Gastrocnemius medialis (tissue), 4 donors: Measurements from ENCODE around the gene IFNA1.

Source experiments
- POLR2A ChIP-seq, 2 donors: fragments of 450-650 bp; IDR thresholded peaks; one replicate each; pipeline ENCODE4 v1.6.1; 2017; ENCODE audit warnings: antibody characterized with exemption in 2 of 2, mild to moderate bottlenecking in 2 of 2, moderate library complexity in 2 of 2
- TF ChIP-seq, protein P1 (sequence below), 5 experiments: fragments of 450-650 bp in 3 of 5; fragments of 200-600 bp in 2 of 5; sonication (generic) in 2 of 5; IDR thresholded peaks in 4 of 5; conservative IDR thresholded peaks in 1 of 5; 1 replicate in 4 of 5; 2 replicates in 1 of 5; pipeline ENCODE4 v1.5.1; 2016 to 2019; ENCODE audit warnings: antibody characterized with exemption in 5 of 5, mild to moderate bottlenecking in 3 of 5, moderate library complexity in 3 of 5

GRCh38 chr9:21443849-21444625 lies 3.8 kb downstream of the IFNA1 start:
- TF ChIP-seq, protein P1, sequence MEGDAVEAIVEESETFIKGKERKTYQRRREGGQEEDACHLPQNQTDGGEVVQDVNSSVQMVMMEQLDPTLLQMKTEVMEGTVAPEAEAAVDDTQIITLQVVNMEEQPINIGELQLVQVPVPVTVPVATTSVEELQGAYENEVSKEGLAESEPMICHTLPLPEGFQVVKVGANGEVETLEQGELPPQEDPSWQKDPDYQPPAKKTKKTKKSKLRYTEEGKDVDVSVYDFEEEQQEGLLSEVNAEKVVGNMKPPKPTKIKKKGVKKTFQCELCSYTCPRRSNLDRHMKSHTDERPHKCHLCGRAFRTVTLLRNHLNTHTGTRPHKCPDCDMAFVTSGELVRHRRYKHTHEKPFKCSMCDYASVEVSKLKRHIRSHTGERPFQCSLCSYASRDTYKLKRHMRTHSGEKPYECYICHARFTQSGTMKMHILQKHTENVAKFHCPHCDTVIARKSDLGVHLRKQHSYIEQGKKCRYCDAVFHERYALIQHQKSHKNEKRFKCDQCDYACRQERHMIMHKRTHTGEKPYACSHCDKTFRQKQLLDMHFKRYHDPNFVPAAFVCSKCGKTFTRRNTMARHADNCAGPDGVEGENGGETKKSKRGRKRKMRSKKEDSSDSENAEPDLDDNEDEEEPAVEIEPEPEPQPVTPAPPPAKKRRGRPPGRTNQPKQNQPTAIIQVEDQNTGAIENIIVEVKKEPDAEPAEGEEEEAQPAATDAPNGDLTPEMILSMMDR (IDR thresholded peaks at IDR 0.05 in 4 of 5, conservative IDR thresholded peaks at IDR 0.05 in 1 of 5) = no peak
- no peak for TF ChIP-seq POLR2A (IDR thresholded peaks at IDR 0.05)
